H1 (cell line): ENCODE measurements around the gene ANKIB1.

Experiments
- ASH2L ChIP-seq: fragments of 200-600, 300-600 bp; sonication (generic); IDR thresholded peaks from one replicate; pipeline ENCODE4 v1.7.1; 2017; ENCODE audit warnings: low read length
- ATF2 ChIP-seq: IDR thresholded peaks from 2 replicates; pipeline ENCODE4 v1.6.1; 2012; ENCODE audit warnings: low read length, inconsistent platforms
- BCL11A ChIP-seq, 2 experiments: IDR thresholded peaks; one replicate each; pipeline ENCODE4 v1.6.1; 2011; ENCODE audit warnings: low read depth in 2 of 2, low read length in 2 of 2, mild to moderate bottlenecking in 2 of 2
- BRCA1 ChIP-seq: IDR thresholded peaks from 2 replicates; pipeline ENCODE4 v1.6.1; 2012; ENCODE audit warnings: low read depth, low read length, improper control_type of control experiment
- CEBPB ChIP-seq: IDR thresholded peaks from 2 replicates; pipeline ENCODE4 v1.6.1; 2012; ENCODE audit warnings: low read depth, low read length
- CTCF ChIP-seq, 3 experiments: IDR thresholded peaks; 1 replicate in 2 of 3; 2 replicates in 1 of 3; pipeline versions ENCODE4 v1.5.1 to v1.6.1; 2011; ENCODE audit warnings: low read length in 3 of 3, mild to moderate bottlenecking in 3 of 3, inconsistent platforms in 2 of 3, low read depth in 1 of 3, moderate library complexity in 1 of 3; ENCODE audit not compliant: insufficient read depth in 1 of 3; ENCODE audit errors: control extremely low read depth in 1 of 3
- EP300 ChIP-seq, 2 experiments: IDR thresholded peaks; 1 replicate in 1 of 2; 2 replicates in 1 of 2; pipeline ENCODE4 v1.6.1; 2011 to 2012; ENCODE audit warnings: low read depth in 2 of 2, low read length in 2 of 2, mild to moderate bottlenecking in 2 of 2, borderline replicate concordance in 1 of 2, inconsistent platforms in 1 of 2, moderate library complexity in 1 of 2
- EZH2 ChIP-seq: fragments of 200-600 bp; sonication (generic); IDR thresholded peaks from 2 replicates; pipeline ENCODE4 v1.7.1; 2012; ENCODE audit warnings: low read depth, mild to moderate bottlenecking, moderate library complexity, low read length, inconsistent platforms; ENCODE audit not compliant: severe bottlenecking
- JUN ChIP-seq: IDR thresholded peaks from 2 replicates; pipeline ENCODE4 v1.6.1; 2011; ENCODE audit warnings: low read depth, mild to moderate bottlenecking, improper control_type of control experiment, low read length
- JUND ChIP-seq: IDR thresholded peaks from 2 replicates; pipeline ENCODE4 v1.6.1; 2011; ENCODE audit warnings: mild to moderate bottlenecking, improper control_type of control experiment, low read length
- POLR2A ChIP-seq, 2 experiments: IDR thresholded peaks; 1 replicate in 1 of 2; 2 replicates in 1 of 2; pipeline ENCODE4 v1.6.1; 2011; ENCODE audit warnings: low read depth in 2 of 2, low read length in 2 of 2, mild to moderate bottlenecking in 2 of 2; ENCODE audit errors: control extremely low read depth in 1 of 2
- POLR2AphosphoS5 ChIP-seq: IDR thresholded peaks from 2 replicates; pipeline ENCODE4 v1.6.1; 2011; ENCODE audit warnings: low read depth, low read length
- RAD21 ChIP-seq, 2 experiments: IDR thresholded peaks in 1 of 2; conservative IDR thresholded peaks in 1 of 2; 2 replicates each; pipeline ENCODE4 v1.6.1; 2011; ENCODE audit warnings: low read depth in 2 of 2, low read length in 2 of 2, improper control_type of control experiment in 1 of 2, inconsistent platforms in 1 of 2, mild to moderate bottlenecking in 1 of 2, moderate library complexity in 1 of 2
- SP1 ChIP-seq: IDR thresholded peaks from 2 replicates; pipeline ENCODE4 v1.6.1; 2011; ENCODE audit warnings: low read depth, low read length

GRCh38 chr7:92409357-92409756 is 163.6 kb downstream of the ANKIB1 start:
- TF ChIP-seq RAD21 (IDR thresholded peaks at IDR 0.05 in 1 of 2, conservative IDR thresholded peaks at IDR 0.05 in 1 of 2; ENCODE audit: low read depth in 2 of 2, low read length in 2 of 2) (no peak), BCL11A (IDR thresholded peaks at IDR 0.05; ENCODE audit: low read depth in 2 of 2, low read length in 2 of 2) (no peak), POLR2A (IDR thresholded peaks at IDR 0.05; ENCODE audit: control extremely low read depth in 1 of 2, low read depth in 2 of 2, low read length in 2 of 2) (no peak), SP1 (no peak), ASH2L (no peak), CTCF (IDR thresholded peaks at IDR 0.05; ENCODE audit: control extremely low read depth in 1 of 3, insufficient read depth in 1 of 3, low read depth in 1 of 3, low read length in 3 of 3) (no peak), EZH2 (no peak), POLR2AphosphoS5 (no peak), ATF2 (no peak), BRCA1 (no peak), JUND (no peak), EP300 (IDR thresholded peaks at IDR 0.05; ENCODE audit: borderline replicate concordance in 1 of 2, low read depth in 2 of 2, low read length in 2 of 2) (no peak), CEBPB (no peak; the same call in 1 of the 2 replicates), JUN (no peak)
